Keratinocyte (primary cell): ENCODE results near the gene TBC1D5. TPM values are rescaled to one million over a fixed set of nuclear protein-coding genes. Genes with fewer than 3 reads are reported as not detected.

Experiments used
- DNase-seq: peaks from one replicate; pipeline ENCODE4 v3.0.0-alpha.2; 2011; ENCODE audit warnings: low read depth, missing footprints, low spot score
- FAIRE-seq: peaks from 2 replicates; lab custom pipeline; 2011; peaks lifted over from hg19 to GRCh38; lab: Jason Lieb, UNC
- H2AFZ ChIP-seq: 2 replicates; pipeline ENCODE4 v1.6.0; 2012; ENCODE audit warnings: low read length, control low read depth, inconsistent platforms; ENCODE audit not compliant: control insufficient read depth
- H3K27ac ChIP-seq: 2 replicates; pipeline ENCODE4 v1.5.1; 2011; ENCODE audit warnings: low read length; ENCODE audit not compliant: control insufficient read depth, insufficient read depth
- H3K27me3 ChIP-seq: 3 replicates; pipeline ENCODE4 v1.6.0; 2011; ENCODE audit warnings: low read length; ENCODE audit not compliant: control insufficient read depth, insufficient read depth; ENCODE audit errors: extremely low read depth
- H3K36me3 ChIP-seq, 2 experiments: 2 replicates in 1 of 2; 3 replicates in 1 of 2; pipeline ENCODE4 v1.5.1; 2011; ENCODE audit warnings: low read length in 2 of 2, mild to moderate bottlenecking in 1 of 2; ENCODE audit not compliant: control insufficient read depth in 2 of 2, insufficient read depth in 2 of 2; ENCODE audit errors: extremely low read depth in 1 of 2
- H3K4me1 ChIP-seq: 3 replicates; pipeline ENCODE4 v1.5.1; 2011; ENCODE audit warnings: low read length; ENCODE audit not compliant: control insufficient read depth, insufficient read depth; ENCODE audit errors: extremely low read depth
- H3K4me2 ChIP-seq: 3 replicates; pipeline ENCODE4 v1.6.0; 2011; ENCODE audit warnings: low read depth, low read length; ENCODE audit not compliant: control insufficient read depth, insufficient read depth; ENCODE audit errors: extremely low read depth
- H3K4me3 ChIP-seq, 3 experiments: fragments of 200-600 bp in 1 of 3; sonication (generic) in 1 of 3; 2 replicates in 2 of 3; 3 replicates in 1 of 3; pipeline ENCODE4 v1.5.1; 2011 to 2016; ENCODE audit warnings: low read length in 3 of 3, mild to moderate bottlenecking in 3 of 3, control low read depth in 2 of 3, inconsistent platforms in 1 of 3, low read depth in 1 of 3, mixed read lengths in 1 of 3, mixed run types in 1 of 3, moderate library complexity in 1 of 3; ENCODE audit not compliant: control insufficient read depth in 2 of 3, insufficient read depth in 2 of 3; ENCODE audit errors: extremely low read depth in 1 of 3
- H3K79me2 ChIP-seq: 2 replicates; pipeline ENCODE4 v1.6.0; 2012; ENCODE audit warnings: low read length; ENCODE audit not compliant: control insufficient read depth, insufficient read depth
- H3K9ac ChIP-seq: 3 replicates; pipeline ENCODE4 v1.6.0; 2011; ENCODE audit warnings: low read length; ENCODE audit not compliant: control insufficient read depth, insufficient read depth; ENCODE audit errors: extremely low read depth
- H3K9me1 ChIP-seq: 3 replicates; pipeline ENCODE4 v1.6.0; 2011; ENCODE audit warnings: low read length; ENCODE audit not compliant: control insufficient read depth, insufficient read depth; ENCODE audit errors: extremely low read depth
- H3K9me3 ChIP-seq: 2 replicates; pipeline ENCODE4 v1.5.1; 2012; ENCODE audit warnings: low read depth, low read length; ENCODE audit not compliant: control insufficient read depth
- H4K20me1 ChIP-seq: 3 replicates; pipeline ENCODE4 v1.6.0; 2011; ENCODE audit warnings: low read length; ENCODE audit not compliant: control insufficient read depth, insufficient read depth; ENCODE audit errors: extremely low read depth
- CTCF ChIP-seq, 3 experiments: IDR thresholded peaks in 1 of 3; conservative IDR thresholded peaks in 1 of 3; optimal IDR thresholded peaks in 1 of 3; 2 replicates in 2 of 3; 3 replicates in 1 of 3; pipeline versions ENCODE3 to v1.5.1; 2011; ENCODE audit warnings: low read length in 3 of 3, mild to moderate bottlenecking in 3 of 3, moderate library complexity in 2 of 3, control low read depth in 1 of 3, inconsistent platforms in 1 of 3; ENCODE audit not compliant: insufficient read depth in 2 of 3; ENCODE audit errors: extremely low read depth in 1 of 3
- EZH2 ChIP-seq: IDR thresholded peaks from one replicate; pipeline ENCODE4 v1.6.1; 2012; ENCODE audit warnings: inconsistent platforms, mild to moderate bottlenecking, low read length, moderate library complexity
- dilution Hi-C: fragments of 300-500 bp; cut with MboI; formaldehyde crosslinking; loops from one replicate; pipeline ENCODE4 v1.7.0; 2020; ENCODE audit warnings: low sequenced_read_pairs; ENCODE audit not compliant: extremely low pct_ligation_motif_present
- polyA plus RNA-seq, 5 experiments: library from polyadenylated mRNA; depleted of rRNA in 3 of 5; stranded (reverse) in 3 of 5; stranded (forward) in 1 of 5; unstranded in 1 of 5; fragments of >200 nt; gene quantifications; 1 replicate in 1 of 5; 2 replicates in 3 of 5; 3 replicates in 1 of 5; pipeline versions ENCODE4 v1.2.1 to v1.2.3, GENCODE V29; 2011 to 2012; ENCODE audit warnings: missing spikeins in 2 of 5, low read depth in 1 of 5, low replicate concordance in 1 of 5

TBC1D5 gene
- polyA plus RNA-seq, 1 donor (not counting 4 experiments of a cell fraction or from before 2014, with no cell fraction given), result 25.8 TPM

- H3K36me3 ChIP-seq, result peaks cover 3 to 5% of the 10 kb centered on the region in 2 experiments
- dilution Hi-C loops, result no loop called here
- peak; percentile 64 for FAIRE-seq
- no peaks in the 10 kb centered on the region for H3K27me3 ChIP-seq
- peaks cover 3% of the 10 kb centered on the region for H3K4me1 ChIP-seq
- peak; percentile 40 for DNase-seq
- H3K9me1 ChIP-seq, result no peaks in the 10 kb centered on the region
- H3K9ac ChIP-seq, result no peak overlapping the region
- H3K9me3 ChIP-seq, result no peaks in the 10 kb centered on the region
- no peak overlapping the region for H3K27ac ChIP-seq
- H3K4me2 ChIP-seq, result no peak overlapping the region
- no peak overlapping the region for H3K4me3 ChIP-seq
- no peaks in the 10 kb centered on the region for H4K20me1 ChIP-seq
- no peaks in the 10 kb centered on the region for H3K79me2 ChIP-seq
- TF ChIP-seq CTCF (optimal IDR thresholded peaks at IDR 0.05 in 1 of 3, IDR thresholded peaks at IDR 0.05 in 1 of 3, conservative IDR thresholded peaks at IDR 0.05 in 1 of 3; ENCODE audit: extremely low read depth in 1 of 3, insufficient read depth in 2 of 3, low read length in 3 of 3), result peak; percentile 45 to 70 (median 47)
- no peak for TF ChIP-seq EZH2
- no peak overlapping the region for H2AFZ ChIP-seq
Observed at GRCh38 chr3:17233398-17233800, 509.0 kb downstream of the TBC1D5 start.

GRCh38 chr3:17232442-17232841, 510.0 kb downstream of the TBC1D5 start:
- Histone ChIP-seq H3K9ac (no peak overlapping the region), H3K4me1 (peaks cover 3% of the 10 kb centered on the region), H2AFZ (no peak overlapping the region), H3K79me2 (no peaks in the 10 kb centered on the region), H3K9me1 (no peaks in the 10 kb centered on the region), H3K4me2 (no peak overlapping the region), H3K4me3 (no peak overlapping the region), H3K27ac (no peak overlapping the region), H3K27me3 (no peaks in the 10 kb centered on the region), H3K36me3 (peaks cover 2% of the 10 kb centered on the region in 2 experiments), H3K9me3 (no peaks in the 10 kb centered on the region), H4K20me1 (no peaks in the 10 kb centered on the region)
- dilution Hi-C loops, result no loop called here
- no peak for TF ChIP-seq CTCF (optimal IDR thresholded peaks at IDR 0.05 in 1 of 3, IDR thresholded peaks at IDR 0.05 in 1 of 3, conservative IDR thresholded peaks at IDR 0.05 in 1 of 3; ENCODE audit: extremely low read depth in 1 of 3, insufficient read depth in 2 of 3, low read length in 3 of 3)
- no peak for TF ChIP-seq EZH2
- FAIRE-seq (no peak), DNase-seq (no peak)
